Hepatic stellate cell (primary cell): ENCODE measurements around the gene RGL2.

Experiments
- DNase-seq: peaks from one replicate; pipeline ENCODE4 v3.0.0; 2011; ENCODE audit warnings: low spot score

Gene RGL2

DNA sequence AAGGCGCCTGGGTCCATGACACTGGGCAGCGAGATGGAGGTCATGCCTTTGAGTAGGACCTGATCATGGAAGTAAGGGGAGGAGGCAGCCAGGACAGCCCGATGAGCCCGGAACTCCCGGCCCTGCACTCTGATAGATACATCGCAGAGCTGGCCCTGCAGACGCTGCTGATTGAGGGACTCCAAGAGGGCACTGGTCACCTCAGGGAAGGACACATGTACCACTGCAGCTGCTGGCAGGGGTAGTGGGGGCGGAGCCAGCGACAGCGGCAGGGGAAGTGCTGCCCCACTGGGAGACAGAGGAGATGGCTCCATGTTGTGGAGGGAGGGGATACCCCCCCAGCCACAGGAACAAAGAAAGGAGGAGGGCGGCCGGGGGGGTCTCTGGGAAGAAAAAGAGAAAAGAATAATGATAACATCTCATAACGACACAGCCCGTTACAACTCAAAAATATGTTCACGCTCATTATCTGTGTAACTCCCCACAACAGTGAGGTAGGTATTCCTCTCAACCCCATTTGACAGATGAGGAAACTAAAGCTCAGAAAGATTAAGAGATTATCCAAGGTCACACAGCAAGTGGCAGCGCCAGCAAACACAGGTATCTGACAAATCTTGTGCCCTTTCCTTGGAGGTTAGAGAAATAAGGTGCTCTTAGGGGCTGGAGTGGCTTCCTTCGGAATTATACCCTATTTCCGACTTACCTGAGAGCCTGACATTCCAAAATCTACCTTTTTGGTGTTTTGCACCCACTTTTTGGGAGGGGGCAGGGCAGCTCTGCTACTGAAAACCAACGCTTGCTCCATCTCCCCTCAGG, 18.1 kb upstream of the RGL2 start:
- DNase-seq: no peak

DNA sequence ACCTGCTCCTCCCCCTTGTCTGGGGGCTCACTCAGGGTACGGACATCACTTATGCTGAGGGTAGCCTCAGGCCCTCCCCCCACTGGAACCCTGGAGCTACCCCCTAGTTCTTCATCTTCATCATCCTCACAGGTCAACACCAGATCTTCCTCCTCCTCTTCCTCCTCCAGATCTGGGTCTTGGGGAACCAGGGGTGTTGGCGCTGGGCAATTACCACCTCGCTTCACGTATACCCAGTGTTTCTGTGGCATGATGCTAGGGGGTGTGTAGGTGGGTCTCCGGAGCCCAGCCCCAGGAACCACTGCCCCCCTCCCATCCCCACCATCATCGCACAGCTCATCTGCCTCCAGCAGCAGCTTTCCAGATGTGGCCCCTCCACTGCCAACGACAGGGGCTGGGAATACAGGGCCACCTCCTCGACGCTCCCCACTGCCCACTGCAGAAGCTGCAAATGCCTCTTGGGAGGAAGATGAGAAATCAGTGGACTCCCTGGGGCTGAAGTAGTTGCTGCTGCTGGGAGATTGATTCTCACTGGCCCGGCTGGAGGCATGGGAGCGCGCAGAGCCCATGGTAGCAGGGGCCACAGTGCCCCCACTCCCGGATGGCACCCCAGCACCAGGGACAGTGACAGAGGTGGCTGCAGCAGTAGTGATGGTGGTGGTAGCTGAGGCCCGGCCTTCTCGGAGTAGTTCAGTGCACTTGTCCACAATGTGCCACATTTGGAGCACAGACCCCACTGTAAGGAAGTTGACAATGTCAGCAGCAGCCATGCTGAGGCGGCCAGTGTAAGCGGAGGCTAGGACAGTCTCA, 17.3 kb upstream of the RGL2 start:
- DNase-seq: no peak

- no peak for DNase-seq
Measured at GRCh38 chr6:33314943-33315792, 16.4 kb upstream of the RGL2 start.

DNA sequence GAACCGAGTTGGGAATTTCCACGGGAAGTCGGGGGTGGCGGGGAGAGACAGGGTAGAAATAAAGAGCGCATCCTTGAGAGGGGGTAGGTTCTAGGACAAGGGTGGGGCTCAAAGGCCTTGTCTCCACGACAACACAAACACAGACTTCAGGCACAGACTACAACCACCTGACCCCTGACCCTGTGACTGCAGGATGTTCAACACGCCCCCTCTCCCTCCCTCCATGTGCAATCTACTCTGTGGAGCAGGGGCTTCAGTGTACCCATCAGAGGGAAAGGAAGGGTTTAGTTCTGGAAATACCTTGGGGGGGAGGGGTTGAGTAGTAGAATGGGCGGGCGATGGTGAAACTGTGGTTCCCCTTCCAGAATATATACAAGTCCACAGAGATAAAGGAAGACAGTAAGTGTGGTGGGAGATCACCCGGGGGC, 15.8 kb upstream of the RGL2 start:
- peak; percentile 84 for DNase-seq

GRCh38 chr6:33313709-33314514, 15.2 kb upstream of the RGL2 start, which contains the start of gene TAPBP:
Gene TAPBP, minus strand, starts transcription at chr6:33314078. Its CDS starts 37 bp downstream, at chr6:33314041.
- DNase-seq: peak; percentile 68

- DNase-seq: peak; percentile 37
Measured at GRCh38 chr6:33313105-33313708, 14.5 kb upstream of the RGL2 start.

GRCh38 chr6:33312361-33313104, 13.8 kb upstream of the RGL2 start:
- DNase-seq: peak; percentile 75

DNA sequence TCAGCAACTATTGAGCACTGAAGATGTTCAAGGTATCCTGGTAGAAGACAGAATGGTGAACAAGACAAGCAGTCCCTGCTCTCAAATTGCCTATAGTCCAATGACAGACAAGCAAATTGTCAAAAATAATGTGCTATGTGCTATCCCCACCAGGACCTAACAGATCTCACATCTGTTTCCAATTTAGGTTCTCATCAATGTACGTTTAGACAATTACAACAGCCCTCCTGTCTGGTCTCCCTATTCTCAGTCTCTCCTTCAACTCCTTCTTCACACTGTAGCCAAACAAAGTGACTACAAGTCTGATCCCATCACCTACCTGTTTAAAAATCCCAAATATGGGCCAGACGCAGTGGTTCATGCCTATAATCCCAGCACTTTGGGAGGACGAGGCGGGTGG, 7.6 kb upstream of the RGL2 start:
- DNase-seq: no peak

DNA sequence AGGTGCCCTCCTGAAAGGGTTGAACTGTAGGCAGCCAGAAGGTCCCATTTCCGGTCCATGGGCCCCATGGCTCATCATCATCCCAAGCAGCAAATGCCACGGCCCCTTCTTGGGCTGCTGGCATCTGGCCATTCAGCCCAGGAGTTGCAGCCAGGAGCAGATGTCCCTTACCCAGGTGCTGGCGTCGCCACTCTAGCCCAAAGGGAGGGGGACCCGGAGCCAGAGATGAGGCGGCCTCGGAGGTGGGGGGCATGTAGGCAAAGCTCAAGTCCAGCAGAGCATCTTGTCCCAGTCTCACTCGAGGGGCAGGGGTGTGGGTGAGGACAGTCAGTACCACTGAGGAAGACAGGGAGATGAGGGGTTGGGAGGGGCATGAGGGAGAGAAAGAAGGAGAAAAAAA, 6.3 kb upstream of the RGL2 start:
- DNase-seq: no peak

DNA sequence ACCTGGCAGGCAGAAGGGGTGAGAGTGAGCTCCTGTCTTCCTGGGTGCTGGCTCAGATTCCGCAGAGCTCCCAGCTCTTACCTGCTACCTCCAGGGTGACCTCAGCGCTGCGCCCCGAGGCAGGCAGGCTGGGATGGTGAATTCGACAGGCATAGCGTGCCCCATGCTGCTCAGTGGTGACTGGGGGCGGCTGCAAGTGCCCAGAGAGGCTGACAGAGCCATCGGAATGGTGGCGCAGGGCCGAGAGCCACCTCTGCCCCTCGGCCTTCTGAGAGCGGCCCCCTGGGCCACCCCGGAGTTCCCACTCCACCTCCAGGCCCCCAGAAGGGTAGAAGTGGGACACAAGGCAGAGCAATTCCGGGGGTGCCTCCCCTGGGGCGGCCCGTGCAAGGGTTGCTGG, 5.5 kb upstream of the RGL2 start:
- no peak for DNase-seq

DNA sequence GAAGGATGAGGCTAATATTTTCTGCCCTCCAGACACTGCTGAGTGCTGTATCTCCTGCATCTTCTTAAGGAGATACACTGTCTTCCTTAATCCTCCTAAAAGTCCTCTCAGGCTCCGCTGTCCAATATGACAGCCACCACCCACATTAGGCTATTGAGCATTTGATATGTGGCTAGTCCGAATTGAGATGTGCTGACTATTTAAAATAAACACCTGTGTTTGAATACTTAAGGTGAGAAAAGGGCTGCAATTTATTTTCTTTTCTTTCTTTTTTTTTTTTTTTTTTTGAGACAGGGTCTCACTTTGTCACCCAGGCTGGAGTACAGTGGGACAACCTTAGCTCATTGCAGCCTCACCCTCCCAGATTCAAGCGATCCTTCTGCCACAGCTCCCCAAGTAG, 3.1 kb upstream of the RGL2 start:
- DNase-seq: no peak

GRCh38 chr6:33299237-33299944, 649 bp upstream of the RGL2 start:
- peak; percentile 94 for DNase-seq

DNA sequence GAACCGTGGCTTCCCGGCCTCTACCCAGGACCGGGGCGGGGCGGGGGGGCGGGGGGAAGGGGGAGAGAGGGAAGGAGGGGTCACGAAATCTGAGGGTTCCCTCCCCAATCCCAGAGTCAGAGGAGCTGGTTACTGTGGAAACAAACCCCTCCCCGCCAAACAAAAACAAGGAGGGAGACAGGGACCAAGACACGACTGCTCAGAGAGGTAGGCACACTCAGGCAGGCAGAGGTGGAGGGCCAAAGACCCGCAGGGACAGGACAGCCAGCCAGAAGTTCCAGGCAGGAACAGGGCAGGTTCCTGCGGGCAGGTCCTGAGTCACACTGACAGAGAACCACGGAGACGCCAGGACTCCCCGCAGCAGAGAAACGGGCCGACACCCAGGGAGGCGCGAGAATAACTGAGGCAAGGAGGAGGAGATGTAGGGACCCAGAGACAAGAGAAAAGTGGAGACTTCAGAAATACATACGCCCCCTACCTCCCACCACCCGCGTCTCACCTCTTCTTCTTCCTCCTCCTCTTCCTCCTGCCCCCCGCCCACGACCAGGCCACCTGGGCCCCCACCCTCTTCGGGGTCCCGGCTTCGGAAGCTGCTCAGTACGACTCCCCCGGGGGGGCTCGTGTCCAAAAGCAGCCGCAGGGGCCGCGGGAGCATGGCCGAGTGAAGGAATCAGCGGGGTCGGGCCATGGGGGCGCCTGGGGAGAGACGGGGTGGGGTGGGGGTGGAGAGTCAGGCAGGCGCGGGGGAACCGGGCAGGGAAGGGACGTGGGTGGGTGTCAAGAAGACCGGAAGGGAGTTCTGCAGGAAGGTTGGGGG, 578 bp downstream of the RGL2 start:
- peak; percentile 95 for DNase-seq

- DNase-seq: no peak
Measured at GRCh38 chr6:33297406-33297955, 1.3 kb downstream of the RGL2 start.

DNA sequence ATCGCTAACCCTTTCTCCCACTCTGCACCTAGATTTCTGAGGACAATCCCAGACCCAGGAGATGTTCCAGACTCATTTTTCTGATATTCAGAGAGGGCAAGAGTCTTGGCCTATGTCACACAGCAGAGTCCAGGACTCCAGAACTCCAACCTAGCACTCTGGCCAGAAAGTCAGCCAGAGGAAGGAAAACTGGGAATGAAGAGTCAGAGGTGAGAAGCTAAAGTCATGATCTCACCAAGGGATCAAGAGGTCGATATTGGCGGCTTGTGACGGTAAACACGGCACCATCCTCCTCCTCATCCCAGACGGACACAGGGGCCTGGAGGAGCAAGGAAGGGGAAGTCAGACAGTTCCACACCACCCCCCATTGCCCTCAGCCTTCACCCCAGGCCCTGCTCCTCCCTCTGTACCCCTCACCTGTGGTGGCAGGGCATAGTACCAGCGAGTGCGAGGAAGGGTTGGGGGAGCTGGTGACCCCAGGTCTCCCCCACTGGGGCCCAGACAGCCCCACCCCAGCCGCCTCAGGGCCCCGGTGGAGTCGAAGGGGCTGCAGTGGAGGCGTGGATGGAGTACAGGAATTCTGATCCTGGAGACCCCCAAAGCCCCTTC, 1.8 kb downstream of the RGL2 start:
- no peak for DNase-seq

GRCh38 chr6:33295621-33296369, 2.9 kb downstream of the RGL2 start:
- no peak for DNase-seq
